Gastrocnemius medialis (tissue), 4 donors: ENCODE results near the gene NCMAP. TPM values are rescaled to one million over a fixed set of nuclear protein-coding genes. Genes with fewer than 3 reads are reported as not detected.

Experiments used
- ATAC-seq, 2 donors: fragments of 150-250 bp; one replicate each; pipeline ENCODE4 v1.9.1; 2016
- DNase-seq, 2 donors: peaks; one replicate each; pipeline ENCODE4 v3.0.0-alpha.2; 2019
- H3K27ac ChIP-seq, 4 donors: fragments of 200-600 bp; sonication (generic); 1 replicate in 1 of 4; 2 replicates in 3 of 4; pipeline ENCODE4 v1.5.1; 2016 to 2018; ENCODE audit warnings: mild to moderate bottlenecking in 2 of 4, moderate library complexity in 1 of 4
- H3K27me3 ChIP-seq, 3 donors: fragments of 200-600 bp; sonication (generic) in 2 of 3; 1 replicate in 1 of 3; 2 replicates in 2 of 3; pipeline versions ENCODE4 v1.5.1 to v1.6.0; 2016 to 2019; ENCODE audit warnings: mild to moderate bottlenecking in 1 of 3, moderate library complexity in 1 of 3
- H3K36me3 ChIP-seq, 2 donors: fragments of 200-600 bp; sonication (generic) in 1 of 2; one replicate each; pipeline ENCODE4 v1.5.1; 2017 to 2018
- H3K4me1 ChIP-seq, 2 donors: fragments of 200-600 bp; sonication (generic) in 1 of 2; one replicate each; pipeline ENCODE4 v1.5.1; 2016 to 2017; ENCODE audit warnings: mild to moderate bottlenecking in 2 of 2
- H3K4me3 ChIP-seq, 4 donors: fragments of 200-600 bp; sonication (generic) in 3 of 4; 1 replicate in 1 of 4; 2 replicates in 3 of 4; pipeline ENCODE4 v1.5.1; 2016 to 2019; ENCODE audit warnings: mild to moderate bottlenecking in 2 of 4
- H3K9me3 ChIP-seq, 3 donors: fragments of 200-600 bp; sonication (generic) in 2 of 3; 1 replicate in 1 of 3; 2 replicates in 2 of 3; pipeline ENCODE4 v1.5.1; 2016 to 2019
- CTCF ChIP-seq, 5 experiments: fragments of 450-650 bp in 3 of 5; fragments of 200-600 bp in 2 of 5; sonication (generic) in 2 of 5; IDR thresholded peaks in 4 of 5; conservative IDR thresholded peaks in 1 of 5; 1 replicate in 4 of 5; 2 replicates in 1 of 5; pipeline ENCODE4 v1.5.1; 2016 to 2019; ENCODE audit warnings: antibody characterized with exemption in 5 of 5, mild to moderate bottlenecking in 3 of 5, moderate library complexity in 3 of 5
- POLR2A ChIP-seq, 2 donors: fragments of 450-650 bp; IDR thresholded peaks; one replicate each; pipeline ENCODE4 v1.6.1; 2017; ENCODE audit warnings: antibody characterized with exemption in 2 of 2, mild to moderate bottlenecking in 2 of 2, moderate library complexity in 2 of 2
- in situ Hi-C, 4 donors: fragments of 200-750 bp; cut with MboI; loops; one replicate each; pipeline versions ENCODE4 v1.15.0 to v1.8.0; 2017; ENCODE audit warnings: low sequenced_read_pairs in 4 of 4
- intact Hi-C: fragments of 100-400 bp; cut with DNase I; formaldehyde crosslinking; loops from one replicate; pipeline ENCODE4 v1.15.1; 2023; ENCODE audit warnings: low total_unique reads
- total RNA-seq, 4 donors: library from RNA; depleted of rRNA; stranded (reverse); fragments of >200 nt; gene quantifications; one replicate each; pipeline versions ENCODE4 v1.1.0 to v1.2.3, GENCODE V29; 2016

Gene NCMAP
- total RNA-seq, 4 donors from 2014 or later = 0.09 TPM; not detected in 3

DNA sequence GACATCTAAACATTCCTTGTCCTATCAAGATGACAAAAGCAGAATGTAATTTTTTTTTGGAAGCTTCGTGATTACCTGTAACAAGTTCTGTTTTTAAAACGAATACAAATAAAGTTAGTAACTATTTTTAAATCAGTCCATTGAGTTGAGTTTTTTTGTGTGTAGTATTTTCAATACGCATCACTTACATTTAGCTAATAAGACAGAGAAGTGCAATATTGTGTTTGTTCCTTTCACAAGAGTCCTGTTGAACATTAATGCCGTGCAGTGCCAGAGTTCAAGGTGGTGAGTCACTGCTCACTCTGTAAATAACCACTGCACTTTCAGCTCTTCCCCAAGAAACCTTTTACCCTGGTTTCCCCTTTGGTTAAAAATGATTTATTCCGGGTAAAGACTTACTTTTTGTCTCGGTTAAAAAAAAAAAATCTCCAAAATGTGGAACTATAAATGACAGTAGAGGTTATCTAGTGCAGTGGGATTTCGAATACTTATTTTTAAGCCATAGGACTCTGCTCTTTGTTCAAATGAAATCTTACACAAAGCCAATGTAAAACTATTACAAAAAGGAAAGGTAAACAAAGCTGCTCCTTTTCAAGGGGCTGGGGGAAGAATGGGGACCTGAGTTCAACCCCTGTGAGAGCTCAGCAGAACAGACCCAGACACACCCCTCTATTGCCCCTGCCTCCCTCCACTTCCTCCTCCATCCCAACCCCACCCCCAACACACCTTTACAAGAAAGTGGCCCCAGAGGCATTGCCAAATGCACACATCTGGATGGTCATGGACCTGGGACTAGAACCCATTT is 14.8 kb upstream of the NCMAP start:
- Histone ChIP-seq H3K36me3 (no peaks in the 10 kb centered on the region), H3K27me3 (no peaks in the 10 kb centered on the region), H3K9me3 (no peaks in the 10 kb centered on the region), H3K4me3 (no peak overlapping the region), H3K27ac (no peak overlapping the region), H3K4me1 (no peaks in the 10 kb centered on the region)
- DNase-seq = no peak
- intact Hi-C loops (no loop called here), in situ Hi-C loops (loop anchor here in 1 of 4 donors (10.0 kb wide), 1 partner anchor 94 kb away; no protein-coding TSS in a partner anchor)
- ATAC-seq = peak in 1 of 2 donors; percentile 50
- TF ChIP-seq POLR2A (IDR thresholded peaks at IDR 0.05) = no peak
- no peak for TF ChIP-seq CTCF (IDR thresholded peaks at IDR 0.05 in 4 of 5, conservative IDR thresholded peaks at IDR 0.05 in 1 of 5)

GRCh38 chr1:24541711-24542346 is 14.1 kb upstream of the NCMAP start:
- DNase-seq = no peak
- in situ Hi-C loops = loop anchor here in 1 of 4 donors (10.0 kb wide), 1 partner anchor 93 kb away; no protein-coding TSS in a partner anchor
- TF ChIP-seq CTCF (IDR thresholded peaks at IDR 0.05 in 4 of 5, conservative IDR thresholded peaks at IDR 0.05 in 1 of 5) (peak in 4 of 5 experiments; percentile 39 to 59 (median 48)), POLR2A (IDR thresholded peaks at IDR 0.05) (no peak)

GRCh38 chr1:24544239-24544638 is 11.6 kb upstream of the NCMAP start:
- Histone ChIP-seq H3K36me3 (no peaks in the 10 kb centered on the region), H3K4me3 (no peak overlapping the region), H3K27ac (no peak overlapping the region), H3K9me3 (no peaks in the 10 kb centered on the region), H3K27me3 (peaks cover 0 to 3% (median 0%) of the 10 kb centered on the region in 3 donors), H3K4me1 (peaks cover 0 to 2% of the 10 kb centered on the region in 2 donors)
- no peak for TF ChIP-seq POLR2A (IDR thresholded peaks at IDR 0.05)
- TF ChIP-seq CTCF (IDR thresholded peaks at IDR 0.05 in 4 of 5, conservative IDR thresholded peaks at IDR 0.05 in 1 of 5) = no peak
- in situ Hi-C loops (loop anchor here in 1 of 4 donors (10.0 kb wide), 1 partner anchor 91 kb away; no protein-coding TSS in a partner anchor), intact Hi-C loops (no loop called here)
- no peak for ATAC-seq
- DNase-seq = no peak

More at GRCh38 chr1:24541711-24542346, 14.1 kb upstream of the NCMAP start:
- Histone ChIP-seq H3K27ac (no peak overlapping the region), H3K27me3 (no peaks in the 10 kb centered on the region), H3K4me1 (no peaks in the 10 kb centered on the region), H3K4me3 (no peak overlapping the region), H3K36me3 (no peaks in the 10 kb centered on the region), H3K9me3 (no peaks in the 10 kb centered on the region)
- ATAC-seq = no peak
- intact Hi-C loops = loop anchor here (2.0 kb wide), 1 partner anchor 93 kb away; no protein-coding TSS in a partner anchor

- ATAC-seq = no peak
- DNase-seq = no peak
- TF ChIP-seq POLR2A (IDR thresholded peaks at IDR 0.05) (no peak), CTCF (IDR thresholded peaks at IDR 0.05 in 4 of 5, conservative IDR thresholded peaks at IDR 0.05 in 1 of 5) (no peak)
- Histone ChIP-seq H3K9me3 (no peaks in the 10 kb centered on the region), H3K4me3 (no peak overlapping the region), H3K4me1 (peaks cover 0 to 7% of the 10 kb centered on the region in 2 donors), H3K36me3 (no peaks in the 10 kb centered on the region), H3K27ac (no peak overlapping the region), H3K27me3 (peaks cover 0 to 3% (median 0%) of the 10 kb centered on the region in 3 donors)
- intact Hi-C loops (no loop called here), in situ Hi-C loops (loop anchor here in 1 of 4 donors (10.0 kb wide), 1 partner anchor 89 kb away; no protein-coding TSS in a partner anchor)
Observed at GRCh38 chr1:24545662-24546061, 10.2 kb upstream of the NCMAP start.
